HepG2 (cell line): Measurements from ENCODE around the gene FECH. TPM values are rescaled to one million over a fixed set of nuclear protein-coding genes. Genes with fewer than 3 reads are reported as not detected.

ENCODE experiments used
- ATAC-seq: fragments of 200-7000 bp; cut with Tn5 transposase; 3 replicates; pipeline ENCODE4 v1.9.1; 2020; ENCODE audit warnings: mild to moderate bottlenecking, moderate library complexity
- BruUV-seq: library from RNA; stranded (reverse); fragments of 400-500 nt; replicated peaks from 2 replicates; lab custom pipeline; 2021; lab: Mats Ljungman, UMichigan
- CTCF ChIA-PET: fragments of 300-600 bp; formaldehyde crosslinking; extraction: SDS; loops from one replicate; lab custom pipeline; 2021; ENCODE audit warnings: low total read pairs, inconsistent platforms, low intra/inter-chr PET ratio; lab: Yijun Ruan, JAX
- POLR2A ChIA-PET: fragments of 350-600 bp; sonication (Branson Sonifier 250); formaldehyde crosslinking; loops from one replicate; lab custom pipeline; 2020; ENCODE audit warnings: antibody characterized with exemption, inconsistent platforms; lab: Yijun Ruan, JAX
- DNase-seq: peaks from one replicate; pipeline ENCODE4 v3.0.0-alpha.2; 2015; ENCODE audit warnings: low spot score
- FAIRE-seq: peaks from 3 replicates; lab custom pipeline; 2011; peaks lifted over from hg19 to GRCh38; lab: Jason Lieb, UNC
- H2AFZ ChIP-seq: one replicate; pipeline ENCODE4 v1.6.1; 2011; ENCODE audit warnings: low read length, inconsistent platforms
- H3K27ac ChIP-seq: fragments of 300-600 bp; 3 replicates; pipeline ENCODE4 v1.8.0; 2011; ENCODE audit warnings: mixed run types, mild to moderate bottlenecking, mixed read lengths, low read length, inconsistent platforms; ENCODE audit not compliant: insufficient read depth; ENCODE audit errors: extremely low read length
- H3K27me3 ChIP-seq, 2 experiments: fragments of 200-600 bp in 1 of 2; 2 replicates in 1 of 2; 3 replicates in 1 of 2; pipeline versions ENCODE4 v1.6.0 to v1.8.0; 2011; ENCODE audit warnings: low read length in 2 of 2, mild to moderate bottlenecking in 2 of 2, moderate library complexity in 2 of 2, inconsistent platforms in 1 of 2; ENCODE audit not compliant: insufficient read depth in 2 of 2, control insufficient read depth in 1 of 2
- H3K36me3 ChIP-seq, 2 experiments: fragments of 200-600 bp in 1 of 2; replicated peaks in 1 of 2; 2 replicates in 1 of 2; 3 replicates in 1 of 2; pipeline versions ENCODE4 v1.5.1 to v1.8.0; 2011; ENCODE audit warnings: low read length in 2 of 2, inconsistent platforms in 1 of 2; ENCODE audit not compliant: insufficient read depth in 2 of 2, control insufficient read depth in 1 of 2
- H3K4me1 ChIP-seq: 2 replicates; pipeline ENCODE4 v1.5.1; 2012; ENCODE audit warnings: low read length, inconsistent platforms; ENCODE audit not compliant: insufficient read depth
- H3K4me2 ChIP-seq: 2 replicates; pipeline ENCODE4 v1.6.0; 2011; ENCODE audit warnings: low read depth, low read length, inconsistent platforms
- H3K4me3 ChIP-seq, 3 experiments: fragments of 200-600 bp in 1 of 3; sonication (generic), shearing (Covaris generic) in 1 of 3; replicated peaks in 1 of 3; 2 replicates each; pipeline ENCODE4 v1.5.1; 2011 to 2016; ENCODE audit warnings: low read length in 3 of 3, inconsistent platforms in 2 of 3, low read depth in 2 of 3, mild to moderate bottlenecking in 2 of 3, control low read depth in 1 of 3, mixed read lengths in 1 of 3; ENCODE audit not compliant: insufficient read depth in 1 of 3
- H3K79me2 ChIP-seq: one replicate; pipeline ENCODE4 v1.6.1; 2011; ENCODE audit warnings: low read length, inconsistent platforms; ENCODE audit not compliant: insufficient read depth
- H3K9ac ChIP-seq: 2 replicates; pipeline ENCODE4 v1.6.0; 2011; ENCODE audit warnings: mild to moderate bottlenecking, low read depth, low read length, inconsistent platforms; ENCODE audit not compliant: insufficient read depth
- H3K9me3 ChIP-seq: 2 replicates; pipeline ENCODE4 v1.5.1; 2012; ENCODE audit warnings: mild to moderate bottlenecking, low read length
- H4K20me1 ChIP-seq: 2 replicates; pipeline ENCODE4 v1.6.0; 2011; ENCODE audit warnings: inconsistent platforms, mild to moderate bottlenecking, low read length, moderate library complexity; ENCODE audit not compliant: insufficient read depth
- ATF1 ChIP-seq: IDR thresholded peaks from 2 replicates; pipeline ENCODE4 v1.6.1; 2016; ENCODE audit warnings: mild to moderate bottlenecking, control low read depth
- ATF7-NPFF ChIP-seq: sonication (generic); formaldehyde crosslinking; IDR thresholded peaks from 2 replicates; pipeline ENCODE4 v1.8.1; 2023; ENCODE audit warnings: mild to moderate bottlenecking, low read depth, missing genetic modification reagents, moderate library complexity
- BCLAF1 ChIP-seq: fragments of 450-650 bp; IDR thresholded peaks from 2 replicates; pipeline ENCODE4 v1.6.1; 2017; ENCODE audit warnings: mild to moderate bottlenecking
- FOXP1 ChIP-seq, 2 experiments: fragments of 450-650 bp in 1 of 2; IDR thresholded peaks; 2 replicates each; pipeline ENCODE4 v1.6.1; 2017 to 2018; ENCODE audit warnings: antibody characterized with exemption in 1 of 2
- HNRNPK ChIP-seq: fragments of 200-400 bp; formaldehyde crosslinking; IDR thresholded peaks from 2 replicates; pipeline ENCODE4 v1.6.1; 2018; ENCODE audit warnings: low read length, low read depth, moderate library complexity, mild to moderate bottlenecking; ENCODE audit not compliant: poor library complexity, severe bottlenecking
- IKZF5 ChIP-seq: IDR thresholded peaks from 2 replicates; pipeline ENCODE4 v1.6.1; 2018; ENCODE audit warnings: missing genetic modification reagents, mild to moderate bottlenecking, missing compliant biosample characterization
- JDP2 ChIP-seq: sonication (generic); formaldehyde crosslinking; IDR thresholded peaks from 2 replicates; pipeline ENCODE4 v1.8.1; 2022; ENCODE audit warnings: missing genetic modification reagents, borderline replicate concordance
- MEF2D ChIP-seq: sonication (generic); formaldehyde crosslinking; IDR thresholded peaks from 2 replicates; pipeline ENCODE4 v1.5.1; 2020; ENCODE audit warnings: mild to moderate bottlenecking, missing genetic modification reagents
- MTERF4 ChIP-seq: sonication (generic); formaldehyde crosslinking; IDR thresholded peaks from 2 replicates; pipeline ENCODE4 v1.8.0; 2023; ENCODE audit warnings: mild to moderate bottlenecking, missing genetic modification reagents
- POLR2AphosphoS5 ChIP-seq: IDR thresholded peaks from 2 replicates; pipeline ENCODE4 v1.6.1; 2012; ENCODE audit warnings: low read depth, low read length
- SIX1 ChIP-seq: sonication (generic); formaldehyde crosslinking; IDR thresholded peaks from 2 replicates; pipeline ENCODE4 v1.4.0; 2020; ENCODE audit warnings: missing genetic modification reagents, borderline replicate concordance
- SPEN ChIP-seq: sonication (generic); formaldehyde crosslinking; IDR thresholded peaks from 2 replicates; pipeline ENCODE4 v1.5.1; 2020; ENCODE audit warnings: low read depth, mild to moderate bottlenecking, missing genetic modification reagents
- TARDBP ChIP-seq: sonication (generic); formaldehyde crosslinking; IDR thresholded peaks from 2 replicates; pipeline ENCODE4 v1.8.0; 2022; ENCODE audit warnings: mild to moderate bottlenecking, missing genetic modification reagents
- ZBTB3 ChIP-seq: sonication (generic); formaldehyde crosslinking; IDR thresholded peaks from 2 replicates; pipeline ENCODE4 v1.4.0; 2020; ENCODE audit warnings: low read depth, mild to moderate bottlenecking, moderate library complexity, missing genetic modification reagents, borderline replicate concordance
- ZFYVE20 ChIP-seq: sonication (generic); formaldehyde crosslinking; IDR thresholded peaks from 2 replicates; pipeline ENCODE4 v1.8.0; 2023; ENCODE audit warnings: low read depth, mild to moderate bottlenecking, moderate library complexity, missing genetic modification reagents, borderline replicate concordance
- ZNF282 ChIP-seq: fragments of 450-650 bp; IDR thresholded peaks from 2 replicates; pipeline ENCODE4 v1.6.1; 2018; ENCODE audit not compliant: partially characterized antibody
- ZNF740 ChIP-seq: sonication (generic); formaldehyde crosslinking; IDR thresholded peaks from 2 replicates; pipeline ENCODE4 v1.4.0; 2020; ENCODE audit warnings: missing genetic modification reagents
- ZNF773 ChIP-seq: sonication (generic); formaldehyde crosslinking; IDR thresholded peaks from 2 replicates; pipeline ENCODE4 v1.4.0; 2020; ENCODE audit warnings: missing genetic modification reagents, borderline replicate concordance
- ZSCAN20 ChIP-seq: sonication (generic); formaldehyde crosslinking; IDR thresholded peaks from 2 replicates; pipeline ENCODE4 v1.4.0; 2020; ENCODE audit warnings: missing genetic modification reagents, mild to moderate bottlenecking, borderline replicate concordance
- WGBS: methylation state at CpG from one replicate; pipeline ENCODE4 v1.1.6; 2017; ENCODE audit warnings: low lambda C conversion rate; 5-methylcytosine and 5-hydroxymethylcytosine counted together
- in situ Hi-C: cut with HindIII; loops from 2 replicates; pipeline ENCODE4 v1.10.0; 2017; ENCODE audit warnings: low pct_unique_long_range_greater_than_20kb; ENCODE audit not compliant: extremely low pct_ligation_motif_present
- intact Hi-C: fragments of 100-400 bp; cut with micrococcal nuclease; formaldehyde crosslinking; loops from one replicate; pipeline ENCODE4 v1.10.0; 2022; ENCODE audit not compliant: unreplicated experiment
- polyA plus RNA-seq, 8 experiments: library from polyadenylated mRNA; depleted of rRNA in 3 of 8; stranded (reverse) in 7 of 8; unstranded in 1 of 8; fragments of >200 nt; fragmentation: Illumina TruSeq in 4 of 8; extraction: Trizol in 4 of 8; gene quantifications; 2 replicates each; pipeline versions ENCODE4 v1.2.1 to v1.2.3, GENCODE V29; 2011 to 2016; ENCODE audit warnings: low read depth in 4 of 8, missing spikeins in 1 of 8, mixed read lengths in 1 of 8; ENCODE audit not compliant: insufficient read depth in 1 of 8
- total RNA-seq, 5 experiments: library from RNA; depleted of rRNA; stranded (reverse); fragments of >200 nt; fragmentation: Illumina TruSeq; extraction: Trizol; gene quantifications; 2 replicates each; pipeline ENCODE4 v1.2.3, GENCODE V29; 2016; ENCODE audit warnings: low read depth in 1 of 5

The FECH gene
- total and polyA plus RNA-seq, 2 of the 13 experiments (the other 11 are each of a cell fraction or from before 2014, with no cell fraction given), result 14.7 to 21.9 TPM

- no TSS peak for BruUV-seq
- H3K79me2 ChIP-seq, result no peaks in the 10 kb centered on the region
- no peak overlapping the region for H3K4me2 ChIP-seq
- peaks cover 6 to 7% of the 10 kb centered on the region in 2 experiments; a peak in 3 of 5 replicates for H3K36me3 ChIP-seq
- H3K9me3 ChIP-seq, result no peaks in the 10 kb centered on the region
- no peaks in the 10 kb centered on the region for H4K20me1 ChIP-seq
- no peak for DNase-seq
- 88% methylated on average over 6 of the region's 6 CpGs for WGBS
- no peak overlapping the region for H3K4me3 ChIP-seq
- in situ Hi-C loops, result loop anchor here (25.0 kb wide), 1 partner anchor 772 kb away; no protein-coding TSS in a partner anchor
- TF ChIP-seq IKZF5, result no peak
- no peak for TF ChIP-seq ZBTB3 (CRISPR knock-in tag)
- no peak for TF ChIP-seq ZNF773 (CRISPR knock-in tag)
- TF ChIP-seq MEF2D (CRISPR knock-in tag), result no peak
- TF ChIP-seq ZNF740 (CRISPR knock-in tag), result no peak
- no peak for TF ChIP-seq SIX1 (CRISPR knock-in tag)
- TF ChIP-seq HNRNPK, result no peak
- no peak for TF ChIP-seq JDP2 (CRISPR knock-in tag)
- TF ChIP-seq ZSCAN20 (CRISPR knock-in tag), result no peak
- no peak for TF ChIP-seq ZNF282
- no peak for TF ChIP-seq BCLAF1
- TF ChIP-seq ATF1 (CRISPR knock-in tag), result no peak
- TF ChIP-seq SPEN (CRISPR knock-in tag), result no peak
- no peak for TF ChIP-seq MTERF4
- no peak for TF ChIP-seq POLR2AphosphoS5
- TF ChIP-seq ZFYVE20 (CRISPR knock-in tag), result no peak
- TF ChIP-seq TARDBP (CRISPR knock-in tag), result no peak
- TF ChIP-seq FOXP1 (IDR thresholded peaks at IDR 0.05), result no peak
- TF ChIP-seq FOXP1 (CRISPR knock-in tag; IDR thresholded peaks at IDR 0.05), result no peak
- no peak for TF ChIP-seq ATF7-NPFF (CRISPR knock-in tag)
- H3K27me3 ChIP-seq, result no peaks in the 10 kb centered on the region
- intact Hi-C loops, result no loop called here
- ChIA-PET CTCF (no interaction called here), POLR2A (no interaction called here)
- no peaks in the 10 kb centered on the region for H3K4me1 ChIP-seq
- no peak overlapping the region for H3K9ac ChIP-seq
- no peak for FAIRE-seq
- no peak overlapping the region for H3K27ac ChIP-seq
- no peak for ATAC-seq
- no peak overlapping the region for H2AFZ ChIP-seq
Observed at GRCh38 chr18:57559314-57559713, 27.2 kb downstream of the FECH start.
